Measurements from ENCODE around the gene MCTP1. TPM values are rescaled to one million over a fixed set of nuclear protein-coding genes. Genes with fewer than 3 reads are reported as not detected.
A peak's percentile ranks its signal among the peaks of the same experiment; 100 is the strongest.

The MCTP1 gene
- total RNA-seq, 1 donor: 5.8 TPM

GRCh38 chr5:94744906-94745305, 540.0 kb downstream of the MCTP1 start:
- no peaks in the 10 kb centered on the region for H3K4me1 ChIP-seq (ENCODE audit: insufficient read depth, low read length)
- no peak overlapping the region for H3K4me2 ChIP-seq (ENCODE audit: insufficient read depth, low read length)
- no peak overlapping the region for H3K4me3 ChIP-seq (ENCODE audit: insufficient read depth, low read length)
- TF ChIP-seq CTCF (IDR thresholded peaks at IDR 0.05; ENCODE audit: extremely low read depth, low read depth, low read length): no peak
- H2AFZ ChIP-seq (ENCODE audit: low read length): no peak overlapping the region
- H4K20me1 ChIP-seq (ENCODE audit: insufficient read depth, low read length): no peaks in the 10 kb centered on the region
- no peaks in the 10 kb centered on the region for H3K9me3 ChIP-seq (ENCODE audit: low read depth, low read length)
- no peak for DNase-seq (ENCODE audit: insufficient read length, low spot score, missing footprints)
- H3K36me3 ChIP-seq (ENCODE audit: insufficient read depth, low read length): no peaks in the 10 kb centered on the region
- H3K27ac ChIP-seq (ENCODE audit: low read depth, low read length): no peak overlapping the region
- no peaks in the 10 kb centered on the region for H3K79me2 ChIP-seq (ENCODE audit: insufficient read depth, low read length)
- no peaks in the 10 kb centered on the region for H3K27me3 ChIP-seq (ENCODE audit: insufficient read depth, low read length)

GRCh38 chr5:94742852-94743251, 542.0 kb downstream of the MCTP1 start:
- Histone ChIP-seq H2AFZ (ENCODE audit: low read length) (no peak overlapping the region), H3K27ac (ENCODE audit: low read depth, low read length) (no peak overlapping the region), H3K79me2 (ENCODE audit: insufficient read depth, low read length) (no peaks in the 10 kb centered on the region), H3K36me3 (ENCODE audit: insufficient read depth, low read length) (no peaks in the 10 kb centered on the region), H3K9me3 (ENCODE audit: low read depth, low read length) (no peaks in the 10 kb centered on the region), H4K20me1 (ENCODE audit: insufficient read depth, low read length) (no peaks in the 10 kb centered on the region), H3K4me2 (ENCODE audit: insufficient read depth, low read length) (no peak overlapping the region), H3K27me3 (ENCODE audit: insufficient read depth, low read length) (no peaks in the 10 kb centered on the region), H3K4me1 (ENCODE audit: insufficient read depth, low read length) (no peaks in the 10 kb centered on the region), H3K4me3 (ENCODE audit: insufficient read depth, low read length) (no peak overlapping the region)
- DNase-seq (ENCODE audit: insufficient read length, low spot score, missing footprints): no peak
- no peak for TF ChIP-seq CTCF (IDR thresholded peaks at IDR 0.05; ENCODE audit: extremely low read depth, low read depth, low read length)

- Histone ChIP-seq H3K79me2 (ENCODE audit: insufficient read depth, low read length) (no peaks in the 10 kb centered on the region), H2AFZ (ENCODE audit: low read length) (peak overlapping the region; percentile 28), H3K4me1 (ENCODE audit: insufficient read depth, low read length) (no peaks in the 10 kb centered on the region)
Measured at GRCh38 chr5:94740286-94740685, 544.6 kb downstream of the MCTP1 start.

GRCh38 chr5:94736498-94736897, 548.4 kb downstream of the MCTP1 start:
- Histone ChIP-seq H3K9me3 (ENCODE audit: low read depth, low read length) (no peaks in the 10 kb centered on the region), H4K20me1 (ENCODE audit: insufficient read depth, low read length) (no peaks in the 10 kb centered on the region), H3K4me3 (ENCODE audit: insufficient read depth, low read length) (no peak overlapping the region), H2AFZ (ENCODE audit: low read length) (no peak overlapping the region), H3K79me2 (ENCODE audit: insufficient read depth, low read length) (no peaks in the 10 kb centered on the region), H3K36me3 (ENCODE audit: insufficient read depth, low read length) (no peaks in the 10 kb centered on the region), H3K4me1 (ENCODE audit: insufficient read depth, low read length) (no peaks in the 10 kb centered on the region), H3K27me3 (ENCODE audit: insufficient read depth, low read length) (no peaks in the 10 kb centered on the region), H3K4me2 (ENCODE audit: insufficient read depth, low read length) (no peak overlapping the region), H3K27ac (ENCODE audit: low read depth, low read length) (no peak overlapping the region)
- no peak for DNase-seq (ENCODE audit: insufficient read length, low spot score, missing footprints)
- no peak for TF ChIP-seq CTCF (IDR thresholded peaks at IDR 0.05; ENCODE audit: extremely low read depth, low read depth, low read length)

More at GRCh38 chr5:94740286-94740685, 544.6 kb downstream of the MCTP1 start:
- DNase-seq (ENCODE audit: insufficient read length, low spot score, missing footprints): no peak
- Histone ChIP-seq H3K4me2 (ENCODE audit: insufficient read depth, low read length) (no peak overlapping the region), H3K9me3 (ENCODE audit: low read depth, low read length) (no peaks in the 10 kb centered on the region), H3K36me3 (ENCODE audit: insufficient read depth, low read length) (no peaks in the 10 kb centered on the region), H4K20me1 (ENCODE audit: insufficient read depth, low read length) (no peaks in the 10 kb centered on the region), H3K27ac (ENCODE audit: low read depth, low read length) (no peak overlapping the region), H3K4me3 (ENCODE audit: insufficient read depth, low read length) (no peak overlapping the region), H3K27me3 (ENCODE audit: insufficient read depth, low read length) (no peaks in the 10 kb centered on the region)
- no peak for TF ChIP-seq CTCF (IDR thresholded peaks at IDR 0.05; ENCODE audit: extremely low read depth, low read depth, low read length)

All from osteoblast (primary cell).